Fibroblast of lung (primary cell): ENCODE results near the gene TYRO3. TPM values are rescaled to one million over a fixed set of nuclear protein-coding genes. Genes with fewer than 3 reads are reported as not detected.

Experiments used
- DNase-seq, 2 donors: peaks; one replicate each; pipeline versions ENCODE4 v3.0.0 to v3.0.0-alpha.2; 2010; ENCODE audit warnings: low read depth in 2 of 2
- H2AFZ ChIP-seq: 2 replicates; pipeline ENCODE4 v1.5.1; 2012; ENCODE audit warnings: low read length, control low read depth, inconsistent platforms
- H3K27ac ChIP-seq: 2 replicates; pipeline ENCODE4 v1.5.1; 2011; ENCODE audit warnings: low read length, control low read depth; ENCODE audit not compliant: insufficient read depth
- H3K27me3 ChIP-seq: 2 replicates; pipeline ENCODE4 v1.5.1; 2011; ENCODE audit warnings: mild to moderate bottlenecking, low read length; ENCODE audit not compliant: control insufficient read depth, insufficient read depth
- H3K36me3 ChIP-seq: 2 replicates; pipeline ENCODE4 v1.5.1; 2011; ENCODE audit warnings: low read length; ENCODE audit not compliant: control insufficient read depth, insufficient read depth
- H3K4me1 ChIP-seq: 2 replicates; pipeline ENCODE4 v1.5.1; 2011; ENCODE audit warnings: low read length; ENCODE audit not compliant: control insufficient read depth, insufficient read depth; ENCODE audit errors: extremely low read depth
- H3K4me2 ChIP-seq: 2 replicates; pipeline ENCODE4 v1.5.1; 2011; ENCODE audit warnings: low read length, control low read depth; ENCODE audit not compliant: insufficient read depth; ENCODE audit errors: extremely low read depth
- H3K4me3 ChIP-seq, 4 experiments: fragments of 200-600 bp in 1 of 4; sonication (generic) in 1 of 4; replicated peaks in 1 of 4; 2 replicates each; pipeline ENCODE4 v1.5.1; 2011 to 2016; ENCODE audit warnings: low read length in 4 of 4, low read depth in 3 of 4, mild to moderate bottlenecking in 3 of 4, control low read depth in 2 of 4, inconsistent platforms in 1 of 4, mixed read lengths in 1 of 4; ENCODE audit not compliant: insufficient read depth in 1 of 4; ENCODE audit errors: control extremely low read depth in 1 of 4
- H3K79me2 ChIP-seq: 2 replicates; pipeline ENCODE4 v1.5.1; 2012; ENCODE audit warnings: mild to moderate bottlenecking, low read length, inconsistent platforms; ENCODE audit not compliant: control insufficient read depth, insufficient read depth
- H3K9ac ChIP-seq: 2 replicates; pipeline ENCODE4 v1.5.1; 2011; ENCODE audit warnings: mild to moderate bottlenecking, low read length, control low read depth; ENCODE audit not compliant: insufficient read depth
- H3K9me3 ChIP-seq: 2 replicates; pipeline ENCODE4 v1.5.1; 2012; ENCODE audit warnings: low read depth, low read length; ENCODE audit not compliant: control insufficient read depth, insufficient read depth
- H4K20me1 ChIP-seq: 2 replicates; pipeline ENCODE4 v1.5.1; 2011; ENCODE audit warnings: low read length; ENCODE audit not compliant: control insufficient read depth, insufficient read depth; ENCODE audit errors: extremely low read depth
- EZH2 ChIP-seq: IDR thresholded peaks from 2 replicates; pipeline ENCODE4 v1.5.1; 2012; ENCODE audit warnings: low read length, control low read depth, mild to moderate bottlenecking; ENCODE audit errors: missing control alignments
- polyA plus RNA-seq, 2 donors: library from polyadenylated mRNA; depleted of rRNA in 1 of 2; stranded (reverse) in 1 of 2; unstranded in 1 of 2; fragments of >200 nt; gene quantifications; 2 replicates each; pipeline ENCODE4 v1.2.1, GENCODE V29; 2011 to 2012; ENCODE audit warnings: missing spikeins in 1 of 2
- total RNA-seq: library from RNA; depleted of rRNA; stranded (reverse); fragments of >200 nt; gene quantifications from 2 replicates; pipeline ENCODE4 v1.2.1, GENCODE V29; 2014
- TF ChIP-seq, protein P1 (sequence below), 2 donors: IDR thresholded peaks in 1 of 2; conservative IDR thresholded peaks in 1 of 2; 1 replicate in 1 of 2; 2 replicates in 1 of 2; pipeline ENCODE4 v1.5.1; 2011 to 2012; ENCODE audit warnings: low read length in 2 of 2, control low read depth in 1 of 2, inconsistent platforms in 1 of 2, low read depth in 1 of 2, mild to moderate bottlenecking in 1 of 2

TYRO3 gene
- total and polyA plus RNA-seq, 2 donors (not counting 1 experiment from before 2014, with no cell fraction given), result 9.2 to 14.9 TPM

DNA sequence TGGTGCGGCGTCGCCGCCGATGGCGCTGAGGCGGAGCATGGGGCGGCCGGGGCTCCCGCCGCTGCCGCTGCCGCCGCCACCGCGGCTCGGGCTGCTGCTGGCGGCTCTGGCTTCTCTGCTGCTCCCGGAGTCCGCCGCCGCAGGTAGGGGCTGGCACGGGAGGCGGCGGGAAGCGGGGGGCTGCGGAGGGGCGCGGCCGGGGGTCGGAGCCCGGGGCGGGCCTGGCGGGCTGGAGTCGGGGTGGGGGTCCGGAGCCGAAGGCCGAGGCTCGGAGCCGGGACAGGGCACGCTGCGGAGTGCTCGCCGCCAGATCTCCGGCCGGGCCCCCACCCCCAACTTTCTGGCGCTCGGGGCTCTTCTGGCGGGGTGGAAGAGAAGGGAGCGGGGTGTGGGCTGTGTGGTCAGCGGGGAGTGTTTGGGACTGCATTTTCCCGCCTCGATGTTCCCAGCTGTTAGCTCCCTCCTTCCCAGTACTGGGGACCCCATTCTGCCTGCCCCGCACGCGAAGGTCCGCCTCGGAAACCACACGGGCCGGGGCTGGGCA, 299 bp downstream of the TYRO3 start:
- Histone ChIP-seq H4K20me1 (no peaks in the 10 kb centered on the region), H3K27ac (no peak overlapping the region), H2AFZ (peak overlapping the region; percentile 54), H3K4me3 (peak overlapping the region; percentile 50 to 76 (median 66)), H3K79me2 (no peaks in the 10 kb centered on the region), H3K9ac (peak overlapping the region; percentile 42), H3K4me2 (peak overlapping the region; percentile 90), H3K27me3 (no peaks in the 10 kb centered on the region), H3K36me3 (no peaks in the 10 kb centered on the region), H3K9me3 (no peaks in the 10 kb centered on the region), H3K4me1 (peaks cover 6% of the 10 kb centered on the region)
- TF ChIP-seq, protein P1, sequence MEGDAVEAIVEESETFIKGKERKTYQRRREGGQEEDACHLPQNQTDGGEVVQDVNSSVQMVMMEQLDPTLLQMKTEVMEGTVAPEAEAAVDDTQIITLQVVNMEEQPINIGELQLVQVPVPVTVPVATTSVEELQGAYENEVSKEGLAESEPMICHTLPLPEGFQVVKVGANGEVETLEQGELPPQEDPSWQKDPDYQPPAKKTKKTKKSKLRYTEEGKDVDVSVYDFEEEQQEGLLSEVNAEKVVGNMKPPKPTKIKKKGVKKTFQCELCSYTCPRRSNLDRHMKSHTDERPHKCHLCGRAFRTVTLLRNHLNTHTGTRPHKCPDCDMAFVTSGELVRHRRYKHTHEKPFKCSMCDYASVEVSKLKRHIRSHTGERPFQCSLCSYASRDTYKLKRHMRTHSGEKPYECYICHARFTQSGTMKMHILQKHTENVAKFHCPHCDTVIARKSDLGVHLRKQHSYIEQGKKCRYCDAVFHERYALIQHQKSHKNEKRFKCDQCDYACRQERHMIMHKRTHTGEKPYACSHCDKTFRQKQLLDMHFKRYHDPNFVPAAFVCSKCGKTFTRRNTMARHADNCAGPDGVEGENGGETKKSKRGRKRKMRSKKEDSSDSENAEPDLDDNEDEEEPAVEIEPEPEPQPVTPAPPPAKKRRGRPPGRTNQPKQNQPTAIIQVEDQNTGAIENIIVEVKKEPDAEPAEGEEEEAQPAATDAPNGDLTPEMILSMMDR (conservative IDR thresholded peaks at IDR 0.05 in 1 of 2, IDR thresholded peaks at IDR 0.05 in 1 of 2; ENCODE audit: low read depth in 1 of 2, low read length in 2 of 2), result no peak
- no peak for TF ChIP-seq EZH2
- no peak for DNase-seq

DNA sequence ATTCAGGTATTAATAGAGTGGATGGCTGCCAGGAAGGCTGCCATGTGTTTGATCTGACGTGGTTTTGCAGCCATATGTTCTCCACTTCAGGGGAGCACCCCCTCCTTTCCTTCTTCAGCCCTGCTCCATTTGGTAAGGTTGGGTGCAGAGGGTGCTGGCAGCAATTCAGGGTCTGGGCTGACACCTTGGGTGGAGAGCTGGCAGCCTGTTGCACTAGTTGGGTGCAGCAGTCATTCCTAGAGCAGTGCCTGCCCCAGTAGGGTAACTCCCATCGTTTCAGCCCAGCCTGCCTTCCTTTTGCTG, 1.5 kb downstream of the TYRO3 start:
- no peaks in the 10 kb centered on the region for H3K36me3 ChIP-seq
- no peak overlapping the region for H3K4me2 ChIP-seq
- no peaks in the 10 kb centered on the region for H3K9me3 ChIP-seq
- no peak overlapping the region for H3K9ac ChIP-seq
- no peak overlapping the region for H3K27ac ChIP-seq
- no peaks in the 10 kb centered on the region for H3K27me3 ChIP-seq
- no peak overlapping the region for H3K4me3 ChIP-seq
- no peaks in the 10 kb centered on the region for H3K79me2 ChIP-seq
- no peak for TF ChIP-seq EZH2
- TF ChIP-seq, protein P1 (conservative IDR thresholded peaks at IDR 0.05 in 1 of 2, IDR thresholded peaks at IDR 0.05 in 1 of 2; ENCODE audit: low read depth in 1 of 2, low read length in 2 of 2), result no peak
- H3K4me1 ChIP-seq, result peaks cover 6% of the 10 kb centered on the region
- H2AFZ ChIP-seq, result no peak overlapping the region
- no peaks in the 10 kb centered on the region for H4K20me1 ChIP-seq
- DNase-seq, result no peak

DNA sequence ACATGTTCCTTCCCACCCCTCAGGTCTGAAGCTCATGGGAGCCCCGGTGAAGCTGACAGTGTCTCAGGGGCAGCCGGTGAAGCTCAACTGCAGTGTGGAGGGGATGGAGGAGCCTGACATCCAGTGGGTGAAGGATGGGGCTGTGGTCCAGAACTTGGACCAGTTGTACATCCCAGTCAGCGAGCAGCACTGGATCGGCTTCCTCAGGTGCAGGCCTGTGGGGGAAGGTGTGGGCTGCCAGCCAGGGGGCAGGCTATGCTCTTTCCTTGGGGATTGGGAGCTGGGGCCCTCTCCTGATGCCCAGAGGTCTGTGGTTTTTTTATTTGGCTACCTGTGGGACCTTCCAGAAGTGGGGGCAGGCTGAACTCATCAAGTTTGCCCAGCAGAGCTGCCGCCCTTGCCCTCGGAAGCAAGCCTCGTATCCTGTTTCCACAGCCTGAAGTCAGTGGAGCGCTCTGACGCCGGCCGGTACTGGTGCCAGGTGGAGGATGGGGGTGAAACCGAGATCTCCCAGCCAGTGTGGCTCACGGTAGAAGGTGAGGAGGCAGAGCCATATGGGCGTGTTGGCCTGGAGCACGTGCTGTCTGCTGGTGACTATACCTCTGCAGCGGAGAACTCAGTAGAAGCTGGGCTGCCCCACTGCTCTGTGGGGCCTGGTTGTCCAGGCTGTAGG, 2.2 kb downstream of the TYRO3 start:
- TF ChIP-seq EZH2, result no peak
- TF ChIP-seq, protein P1 (conservative IDR thresholded peaks at IDR 0.05 in 1 of 2, IDR thresholded peaks at IDR 0.05 in 1 of 2; ENCODE audit: low read depth in 1 of 2, low read length in 2 of 2), result no peak
- Histone ChIP-seq H3K4me3 (no peak overlapping the region), H3K4me1 (peaks cover 6% of the 10 kb centered on the region), H4K20me1 (no peaks in the 10 kb centered on the region), H3K9me3 (no peaks in the 10 kb centered on the region), H3K79me2 (no peaks in the 10 kb centered on the region), H3K27ac (no peak overlapping the region), H3K27me3 (no peaks in the 10 kb centered on the region), H2AFZ (no peak overlapping the region), H3K9ac (no peak overlapping the region), H3K4me2 (no peak overlapping the region), H3K36me3 (no peaks in the 10 kb centered on the region)
- DNase-seq, result no peak
